Tongue (tissue), 2 donors: Measurements from ENCODE around the gene CRELD1. TPM values are rescaled to one million over a fixed set of nuclear protein-coding genes. Genes with fewer than 3 reads are reported as not detected.
"Not testable (repeated sequence)": the region's sequence is repeated elsewhere in the genome, so short reads cannot be mapped to it uniquely, and the experiment has no call there.

ENCODE experiments used
- DNase-seq: peaks from one replicate; pipeline ENCODE4 v3.0.0-alpha.2; 2015
- total RNA-seq: library from RNA; depleted of rRNA; stranded (reverse); fragments of >200 nt; gene quantifications from one replicate; pipeline ENCODE4 v1.2.3, GENCODE V29; 2014

The CRELD1 gene
- total RNA-seq, 1 donor from 2014 or later, result 33.2 TPM

GRCh38 chr3:9935966-9936510 lies 2.4 kb downstream of the CRELD1 start:
- DNase-seq, result no peak

- no peak for DNase-seq
Measured at GRCh38 chr3:9937486-9938238, 4.0 kb downstream of the CRELD1 start.

GRCh38 chr3:9938966-9939365 lies 5.3 kb downstream of the CRELD1 start:
- DNase-seq, result no peak

- not testable (repeated sequence) for DNase-seq
Measured at GRCh38 chr3:9939906-9940305, 6.3 kb downstream of the CRELD1 start.

- DNase-seq, result no peak
Measured at GRCh38 chr3:9940746-9941145, 7.1 kb downstream of the CRELD1 start.

- no peak for DNase-seq
Measured at GRCh38 chr3:9942164-9942563, 8.5 kb downstream of the CRELD1 start.

- no peak for DNase-seq
Measured at GRCh38 chr3:9942934-9943690, 9.5 kb downstream of the CRELD1 start.

- DNase-seq, result no peak
Measured at GRCh38 chr3:9944271-9944670, 10.6 kb downstream of the CRELD1 start.

- DNase-seq, result no peak
Measured at GRCh38 chr3:9945358-9945757, 11.7 kb downstream of the CRELD1 start.

- peak; percentile 94 for DNase-seq
Measured at GRCh38 chr3:9946112-9947024, 12.7 kb downstream of the CRELD1 start.

- DNase-seq, result peak; percentile 78
Measured at GRCh38 chr3:9947025-9947995, 13.7 kb downstream of the CRELD1 start.

- no peak for DNase-seq
Measured at GRCh38 chr3:9948586-9948985, 15.0 kb downstream of the CRELD1 start.

- DNase-seq, result no peak
Measured at GRCh38 chr3:9949115-9949514, 15.5 kb downstream of the CRELD1 start.

GRCh38 chr3:9949626-9950025 lies 16.0 kb downstream of the CRELD1 start:
- DNase-seq, result no peak

GRCh38 chr3:9951126-9951525 lies 17.5 kb downstream of the CRELD1 start:
- DNase-seq, result no peak

- no peak for DNase-seq
Measured at GRCh38 chr3:9951598-9951961, 17.9 kb downstream of the CRELD1 start.

- DNase-seq, result peak; percentile 55
Measured at GRCh38 chr3:9951962-9952805, 18.6 kb downstream of the CRELD1 start, which contains the start of gene PRRT3. PRRT3 (minus strand) TSS chr3:9952408; CDS start chr3:9950115, 2,293 bp downstream.

- DNase-seq, result peak; percentile 32
Measured at GRCh38 chr3:9955067-9955502, 21.5 kb downstream of the CRELD1 start.

GRCh38 chr3:9955611-9956352 lies 22.1 kb downstream of the CRELD1 start:
- DNase-seq, result no peak
